GM21526 (cell line): ENCODE results near the gene ZNF711.
"Not testable (repeated sequence)": the region's sequence is repeated elsewhere in the genome, so short reads cannot be mapped to it uniquely, and the experiment has no call there.

Experiments used
- ATAC-seq: cut with Tn5 transposase; IDR thresholded peaks from one replicate; pipeline ENCODE4 v1.9.1; 2021; ENCODE audit warnings: moderate library complexity; ENCODE audit not compliant: unreplicated experiment, low FRiP score

ZNF711 gene

GRCh38 chrX:85243761-85244449 is at the start of gene ZNF711, which contains the start of gene SATL1:
ZNF711 (plus strand) TSS chrX:85243991; CDS start chrX:85247573, 3,582 bp downstream.
SATL1 (minus strand) TSS chrX:85243779; CDS start chrX:85108968, 134,811 bp downstream.
- ATAC-seq: peak; percentile 63

DNA sequence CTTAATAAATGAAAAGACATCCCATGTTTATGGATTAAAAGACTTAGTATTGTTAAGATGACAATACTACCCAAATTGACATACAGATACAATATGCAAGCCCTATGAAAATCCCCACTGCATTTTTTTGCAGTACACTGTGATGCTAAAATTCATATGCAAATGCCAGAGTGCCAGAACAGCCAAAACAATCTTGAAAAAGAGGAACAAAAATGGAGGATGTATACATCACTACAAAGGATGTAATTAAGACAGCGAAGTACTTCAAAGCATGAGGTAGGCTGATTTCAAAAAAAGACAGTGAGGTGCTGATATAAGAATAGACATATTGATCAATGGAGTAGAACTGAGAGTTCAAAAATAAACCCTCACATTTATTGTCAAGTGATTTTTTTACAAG is 47.5 kb upstream of the ZNF711 start:
- ATAC-seq: no peak

DNA sequence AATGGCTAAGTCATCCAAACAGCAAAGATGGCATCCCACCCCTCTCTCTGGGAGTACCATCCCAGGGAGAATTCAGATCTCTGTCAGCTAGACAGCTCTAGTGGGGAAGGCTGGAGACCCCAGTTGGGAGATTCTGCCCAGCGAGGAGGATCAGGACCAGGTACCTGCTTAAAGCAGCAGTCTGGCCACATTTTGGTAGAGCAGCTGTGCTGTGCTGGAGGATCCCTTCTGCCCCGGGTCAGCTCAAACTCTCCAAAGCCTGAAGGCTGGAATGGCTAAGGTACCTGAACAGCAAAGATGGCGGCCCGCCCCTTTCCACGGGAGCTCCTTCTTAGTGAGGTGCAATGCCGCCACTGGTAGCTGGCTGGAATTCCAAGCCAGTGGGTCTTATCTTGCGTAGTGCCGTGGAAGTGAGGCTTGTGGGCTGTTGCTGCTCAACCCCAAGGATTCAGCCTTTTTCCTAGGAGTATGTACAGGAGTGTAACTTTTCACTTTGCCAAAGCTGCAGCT is 40.3 kb upstream of the ZNF711 start:
- ATAC-seq: no peak

GRCh38 chrX:85213792-85214530 is 29.8 kb upstream of the ZNF711 start:
- ATAC-seq: no peak

DNA sequence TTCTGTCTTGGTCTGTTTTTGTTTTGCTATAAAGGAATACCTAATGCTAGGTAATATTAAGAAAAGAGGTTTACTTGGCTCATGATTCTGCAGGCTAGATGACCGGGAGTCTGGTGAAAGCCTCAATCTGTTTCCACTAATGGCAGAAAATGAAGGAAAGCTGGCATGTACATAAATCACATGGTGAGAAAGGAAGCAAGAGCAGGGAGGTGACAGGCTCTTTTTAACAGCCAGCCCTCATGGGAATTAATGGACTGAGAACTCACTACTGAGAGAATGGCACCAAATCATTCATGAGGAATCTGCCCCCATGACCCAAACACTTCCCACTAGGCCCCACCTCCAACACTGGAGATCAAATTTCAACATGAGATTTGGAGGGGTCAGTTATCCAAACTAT is 27.8 kb upstream of the ZNF711 start:
- ATAC-seq: no peak

- no peak for ATAC-seq
Observed at GRCh38 chrX:85221361-85221760, 22.4 kb upstream of the ZNF711 start.

- ATAC-seq: no peak
Observed at GRCh38 chrX:85223359-85223758, 20.4 kb upstream of the ZNF711 start.

GRCh38 chrX:85243155-85243554 is 636 bp upstream of the ZNF711 start:
- ATAC-seq: no peak

GRCh38 chrX:85244450-85245211 is 840 bp downstream of the ZNF711 start:
- peak; percentile 48 for ATAC-seq

GRCh38 chrX:85285286-85285685 is 41.5 kb downstream of the ZNF711 start:
- not testable (repeated sequence) for ATAC-seq

- no peak for ATAC-seq
Observed at GRCh38 chrX:85288992-85289723, 45.4 kb downstream of the ZNF711 start.

- no peak for ATAC-seq
Observed at GRCh38 chrX:85303544-85303943, 59.8 kb downstream of the ZNF711 start.

DNA sequence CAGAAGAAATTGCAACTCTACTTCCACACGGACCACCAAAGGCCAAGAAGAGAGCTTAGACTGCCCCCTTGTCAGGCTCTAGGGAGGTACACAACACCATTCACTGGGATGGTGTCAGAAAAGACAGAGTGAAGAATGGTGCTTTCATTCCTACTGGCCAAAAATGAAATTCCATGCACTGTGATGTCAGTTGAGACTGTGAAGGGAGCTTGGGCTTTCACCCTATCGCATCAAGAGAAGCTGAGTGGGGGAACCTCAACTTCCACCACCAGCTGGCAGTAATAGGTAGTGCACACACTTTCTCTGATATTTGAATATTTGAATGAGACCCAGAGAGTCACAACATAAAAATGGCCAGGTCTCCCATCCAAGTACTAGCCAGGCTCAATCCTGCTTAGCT is 65.9 kb downstream of the ZNF711 start:
- ATAC-seq: no peak

DNA sequence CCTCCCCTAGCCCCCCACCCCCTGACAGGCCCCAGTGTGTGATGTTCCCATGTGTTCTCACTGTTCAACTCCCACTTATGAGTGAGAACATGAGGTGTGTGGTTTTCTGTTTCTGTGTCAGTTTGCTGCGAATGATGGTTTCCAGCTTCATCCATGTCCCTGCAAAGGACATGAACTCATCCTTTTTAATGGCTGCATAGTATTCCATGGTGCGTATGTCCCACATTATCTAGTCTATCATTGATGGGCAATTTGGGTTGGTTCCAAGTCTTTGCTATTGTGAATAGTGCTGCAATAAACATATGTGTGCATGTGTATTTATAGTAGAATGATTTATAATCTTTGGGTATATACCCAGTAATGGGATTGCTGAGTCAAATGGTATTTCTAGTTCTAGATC is 67.6 kb downstream of the ZNF711 start:
- ATAC-seq: not testable (repeated sequence)
